ENCODE measurements around the gene NAA35.
"Not testable (repeated sequence)": the region's sequence is repeated elsewhere in the genome, so short reads cannot be mapped to it uniquely, and the experiment has no call there.

NAA35 gene

DNA sequence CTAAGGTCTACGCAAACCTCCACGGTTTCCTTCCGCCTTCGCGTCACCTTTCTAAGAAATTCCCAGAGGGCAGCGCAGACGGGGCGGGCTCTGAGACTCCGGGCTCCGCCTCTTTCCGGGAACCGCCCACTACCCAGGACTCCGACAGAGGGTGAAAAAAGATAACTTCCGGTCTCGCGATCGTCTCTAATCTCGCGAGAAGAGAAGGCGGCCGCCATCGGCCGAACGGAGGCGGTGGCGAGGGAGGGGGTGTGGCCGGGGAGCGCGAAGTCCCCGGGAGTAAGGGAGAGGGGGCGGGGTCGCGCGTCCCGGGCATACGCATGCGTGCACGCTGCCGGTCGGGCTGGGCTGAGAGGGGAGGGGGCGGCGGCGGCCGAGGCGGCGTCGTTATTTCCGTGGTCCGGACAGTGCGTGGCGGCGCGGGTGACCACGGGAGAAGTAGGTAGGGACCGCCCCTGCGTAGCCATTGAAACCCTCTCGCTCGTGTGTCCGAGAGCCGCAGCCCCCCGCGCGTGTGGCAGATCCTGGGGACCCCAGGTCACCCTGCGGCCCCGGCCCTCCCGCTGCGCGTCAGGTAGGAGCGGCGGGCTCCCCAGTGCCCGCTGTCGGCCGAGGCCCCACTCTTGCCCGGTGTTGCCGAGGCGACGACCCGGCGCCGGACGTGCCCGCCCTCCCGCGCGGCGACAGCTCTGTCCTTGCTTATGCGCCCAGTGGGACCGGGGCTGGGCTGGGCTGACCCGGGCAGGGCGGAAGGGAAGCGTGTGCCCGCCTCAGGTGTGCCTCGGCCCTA, at the start of gene NAA35:
NAA35 (plus strand) TSS at position 315 of the 790 bp plus-strand sequence. CDS start 1,014 bp downstream, outside the sequence.
- DNase-seq: peak; percentile 98 to 99

DNA sequence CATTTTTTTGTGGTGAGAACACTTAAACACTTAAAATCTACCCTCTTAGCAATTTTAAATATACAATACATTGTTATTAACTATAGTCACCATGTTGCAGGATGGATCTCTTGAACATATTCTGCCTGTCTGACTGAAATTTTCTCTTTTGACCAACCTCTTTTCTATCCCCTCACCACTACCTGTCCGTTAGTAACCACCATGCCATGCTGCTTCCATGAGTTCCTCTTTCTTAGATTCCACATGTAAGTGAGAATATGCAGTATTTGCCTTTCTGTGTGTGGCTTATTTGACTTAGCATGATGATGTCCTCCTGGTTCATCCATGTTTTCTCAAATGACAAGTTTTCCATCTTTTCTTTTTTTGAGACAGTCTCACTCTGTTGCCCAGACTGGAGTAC, 48.5 kb upstream of the NAA35 start:
- DNase-seq: no peak

DNA sequence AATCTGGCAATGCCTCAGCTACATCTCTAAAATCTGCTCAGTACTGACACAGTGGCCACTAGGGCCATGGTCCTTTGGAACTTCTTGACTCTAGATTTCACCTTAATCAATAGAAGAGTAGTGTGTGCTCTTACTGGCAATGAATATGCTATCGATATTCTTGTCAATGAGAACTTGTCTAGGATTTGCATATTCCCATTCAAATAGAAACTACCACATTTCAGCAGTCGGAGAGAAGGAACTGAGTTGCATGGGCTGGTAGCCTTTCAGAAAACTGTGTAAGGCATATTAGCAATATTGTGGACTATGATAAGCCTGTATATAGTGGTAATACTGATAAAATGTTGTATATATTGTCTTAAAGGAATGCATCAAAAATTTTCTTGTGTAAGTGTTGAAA, 45.3 kb upstream of the NAA35 start:
- no peak for DNase-seq

DNA sequence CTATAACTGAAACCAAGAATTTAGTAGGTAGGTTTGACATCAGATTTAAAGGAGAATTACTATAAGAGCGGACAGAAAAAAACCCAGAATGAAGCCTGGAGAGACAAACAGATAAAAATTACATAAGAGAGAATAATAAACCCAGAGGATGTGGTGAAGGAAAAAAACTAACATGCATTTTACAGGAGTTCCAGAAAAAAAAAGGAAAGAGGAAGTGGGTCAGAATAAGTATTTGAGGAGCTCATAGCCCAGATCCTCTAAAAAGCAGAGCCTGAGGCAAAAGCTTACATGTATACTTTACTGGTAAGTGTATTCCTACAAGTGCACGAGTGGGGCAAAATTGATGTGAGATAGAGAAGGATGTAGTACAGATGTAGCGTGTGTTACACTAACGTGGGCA, 43.1 kb upstream of the NAA35 start:
- DNase-seq: no peak

DNA sequence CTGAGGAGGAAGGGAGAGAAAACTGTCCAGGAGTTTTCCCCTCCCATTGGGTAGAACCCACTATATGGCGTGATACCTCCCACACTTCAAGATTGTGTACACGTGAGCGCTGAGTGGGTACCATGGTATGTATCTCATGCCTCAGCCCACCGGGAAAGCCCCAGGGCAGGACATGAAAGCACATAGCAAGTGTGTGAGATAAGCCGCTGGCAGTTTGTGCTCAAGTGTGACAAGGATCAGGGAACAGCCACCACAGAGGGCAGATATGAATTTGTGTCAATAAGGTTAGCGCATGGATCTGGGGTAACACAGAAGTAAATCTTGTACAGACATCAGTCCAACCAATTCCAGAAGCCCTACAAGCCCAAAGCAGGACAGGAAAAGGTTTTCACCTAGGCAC, 42.6 kb upstream of the NAA35 start:
- no peak for DNase-seq

DNA sequence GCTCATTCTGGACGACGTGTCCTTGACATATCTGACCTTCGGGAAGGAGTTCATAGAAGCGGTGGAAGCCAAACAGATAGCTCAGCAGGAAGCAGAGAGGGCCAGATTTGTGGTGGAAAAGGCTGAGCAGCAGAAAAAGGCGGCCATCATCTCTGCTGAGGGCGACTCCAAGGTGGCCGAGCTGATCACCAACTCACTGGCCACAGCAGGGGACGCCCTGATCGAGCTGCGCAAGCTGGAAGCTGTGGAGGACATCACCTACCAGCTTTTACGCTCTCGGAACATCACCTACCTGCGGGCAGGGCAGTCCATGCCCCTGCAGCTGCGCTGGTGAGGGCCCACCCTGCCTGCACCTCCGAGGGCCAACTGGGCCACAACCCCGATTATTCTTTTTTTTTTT, 41.6 kb upstream of the NAA35 start:
- DNase-seq: no peak

DNA sequence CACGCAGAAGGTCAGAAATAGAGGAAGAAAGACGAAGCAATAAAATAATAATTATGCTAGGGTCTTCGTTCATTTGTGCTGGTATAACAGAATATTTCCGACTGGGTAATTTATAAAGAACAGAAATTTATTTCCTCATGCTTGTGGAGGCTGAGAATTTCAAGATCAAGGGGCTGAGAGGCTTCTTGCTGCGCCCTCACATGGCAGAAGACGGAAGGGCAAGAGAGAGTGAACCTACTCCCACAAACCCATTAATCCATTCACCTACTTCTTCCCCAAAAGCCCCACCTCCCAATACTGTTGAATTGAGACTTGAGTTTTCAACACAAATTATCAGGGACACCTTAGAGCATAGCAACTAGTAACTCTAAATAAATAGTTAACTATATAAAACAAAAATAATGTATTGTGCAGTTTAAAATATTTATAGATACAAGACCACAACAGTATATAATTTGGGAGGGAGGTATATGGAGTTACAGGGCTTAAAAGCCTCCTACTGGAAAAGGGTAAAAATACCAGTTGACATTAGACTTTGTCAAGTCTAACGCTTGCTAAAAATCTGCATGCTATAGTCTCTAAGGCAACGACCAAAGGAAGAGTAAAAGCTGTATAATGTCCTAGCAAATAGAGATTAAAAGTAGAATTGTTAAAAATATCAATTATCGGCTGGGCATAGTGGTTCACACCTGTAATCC, 40.3 kb upstream of the NAA35 start:
- DNase-seq: peak; percentile 4 to 20

DNA sequence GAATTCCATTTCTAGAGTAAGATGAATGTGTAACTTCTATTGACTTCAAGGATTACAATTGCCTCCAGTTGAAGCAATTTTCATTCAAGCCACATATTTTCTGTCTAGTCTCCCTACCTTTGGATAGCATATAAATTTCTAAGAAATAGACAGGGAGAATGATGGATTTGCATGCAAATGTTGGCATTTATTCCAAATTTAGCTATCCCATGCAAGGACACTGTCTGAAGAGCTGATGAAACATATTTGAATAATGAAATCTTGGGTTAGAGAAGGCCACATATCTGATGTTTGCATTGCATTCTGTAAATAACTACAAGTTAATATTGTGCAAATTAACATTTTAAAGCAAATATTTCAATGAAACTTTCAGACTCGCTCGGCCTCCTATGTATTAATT, 36.0 kb upstream of the NAA35 start:
- DNase-seq: no peak

DNA sequence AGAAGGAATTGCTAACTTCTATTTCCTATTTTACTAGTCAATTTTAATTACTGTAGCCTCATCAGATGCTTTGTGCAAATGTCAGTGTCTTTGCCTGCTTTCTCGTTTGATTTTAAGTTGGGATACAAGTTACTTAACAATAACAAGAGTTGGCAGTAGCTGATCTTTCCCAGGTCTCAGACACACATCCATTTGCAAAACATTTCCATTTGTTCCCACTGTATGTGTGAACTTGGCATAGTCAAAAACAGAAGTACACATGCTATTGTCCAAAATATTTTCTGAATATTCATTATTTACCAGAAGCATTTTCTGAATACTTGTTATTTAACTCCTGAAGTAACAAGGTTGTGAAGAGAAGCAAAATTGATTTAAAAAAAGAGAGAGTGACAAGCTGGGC, 35.0 kb upstream of the NAA35 start:
- DNase-seq: no peak

DNA sequence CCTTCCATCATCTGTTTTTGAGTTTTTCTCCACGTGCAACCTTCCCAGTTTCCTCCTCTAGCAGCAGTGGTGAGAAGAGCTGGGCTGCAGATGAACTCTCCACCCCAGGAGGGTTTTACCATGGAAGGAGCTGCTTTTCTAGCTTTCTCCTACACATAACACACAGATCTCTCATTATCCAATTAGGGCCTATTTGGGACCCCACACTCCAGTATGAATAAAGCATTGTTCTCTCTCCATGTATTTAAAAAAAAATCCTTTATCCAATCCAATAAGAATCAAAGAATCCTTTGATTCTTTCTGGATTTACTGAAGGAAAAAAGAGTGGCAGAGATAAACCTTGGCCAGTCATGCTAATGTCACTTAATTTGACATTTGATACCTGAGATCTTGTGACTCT, 31.6 kb upstream of the NAA35 start:
- DNase-seq: no peak

DNA sequence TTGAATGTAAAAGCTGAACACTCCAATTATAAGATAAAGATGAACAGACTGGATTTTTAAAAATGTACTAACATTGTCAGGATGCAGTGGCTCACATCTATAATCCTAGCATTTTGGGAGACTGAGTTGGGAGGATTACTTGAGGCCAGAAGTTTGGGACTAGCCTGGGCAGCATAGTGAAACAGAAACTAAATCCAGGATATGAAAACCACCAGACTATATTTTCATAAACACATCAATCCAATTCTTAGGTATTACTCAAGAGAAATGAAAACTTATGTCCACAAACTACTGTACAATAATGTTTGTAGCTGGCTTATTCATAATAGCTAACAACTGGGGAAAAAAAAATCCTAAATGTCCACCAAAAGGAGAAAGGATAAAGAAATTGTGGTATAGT, 26.8 kb upstream of the NAA35 start:
- no peak for DNase-seq

DNA sequence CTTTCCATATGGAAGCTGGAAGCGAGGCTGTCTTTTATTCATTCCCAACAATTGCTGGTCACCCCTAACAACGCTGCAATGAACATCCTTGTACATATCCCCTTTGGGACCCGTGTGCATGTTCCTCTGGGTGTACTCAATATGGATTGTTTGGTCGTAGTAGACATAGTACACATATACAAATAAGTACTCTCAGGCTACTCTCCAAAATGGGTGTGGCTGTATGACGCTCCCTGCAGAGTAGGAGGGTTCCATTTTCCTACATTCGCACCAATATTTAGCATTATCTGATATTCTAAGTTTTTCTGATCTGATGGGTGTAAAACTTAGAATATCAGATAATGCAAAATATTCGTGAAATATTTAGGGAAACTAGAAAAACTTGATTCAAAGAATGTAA, 23.2 kb upstream of the NAA35 start:
- no peak for DNase-seq

DNA sequence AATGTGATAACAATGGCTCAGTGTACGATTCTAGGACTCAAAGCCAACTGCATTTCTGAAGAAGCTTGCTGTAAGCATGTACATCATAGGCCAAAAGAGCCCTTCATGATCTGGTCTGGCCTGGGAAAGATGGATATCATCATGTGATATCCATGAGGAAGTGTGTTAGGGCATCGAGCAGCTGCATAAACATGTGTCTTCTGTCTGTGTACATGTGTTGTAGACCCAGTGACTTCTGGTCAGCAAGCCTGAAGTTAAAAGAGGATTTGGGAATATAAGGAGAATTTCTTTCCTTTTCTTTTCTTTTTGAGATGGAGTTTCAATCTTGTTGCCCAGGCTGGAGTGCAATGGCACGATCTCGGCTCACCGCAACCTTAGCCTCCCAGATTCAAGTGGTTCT, 15.5 kb upstream of the NAA35 start:
- DNase-seq: no peak

DNA sequence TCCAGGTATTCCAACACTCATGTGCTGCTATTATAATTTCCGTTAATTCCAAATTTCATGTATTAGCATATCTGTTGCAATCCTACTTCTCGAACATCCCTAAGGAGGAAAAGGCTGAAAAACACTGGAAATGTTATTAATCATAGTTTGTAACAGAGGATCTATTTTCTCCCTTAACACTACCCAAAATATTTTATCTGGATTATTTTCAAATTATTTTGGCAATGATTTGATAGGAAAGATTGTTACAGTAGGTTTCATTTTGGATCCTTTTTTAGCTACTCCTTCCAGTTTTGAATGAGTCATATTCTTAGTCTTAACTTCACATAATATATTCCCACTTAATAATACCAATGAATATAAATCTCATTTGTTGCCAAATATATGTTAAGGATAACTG, 13.9 kb upstream of the NAA35 start:
- no peak for DNase-seq

DNA sequence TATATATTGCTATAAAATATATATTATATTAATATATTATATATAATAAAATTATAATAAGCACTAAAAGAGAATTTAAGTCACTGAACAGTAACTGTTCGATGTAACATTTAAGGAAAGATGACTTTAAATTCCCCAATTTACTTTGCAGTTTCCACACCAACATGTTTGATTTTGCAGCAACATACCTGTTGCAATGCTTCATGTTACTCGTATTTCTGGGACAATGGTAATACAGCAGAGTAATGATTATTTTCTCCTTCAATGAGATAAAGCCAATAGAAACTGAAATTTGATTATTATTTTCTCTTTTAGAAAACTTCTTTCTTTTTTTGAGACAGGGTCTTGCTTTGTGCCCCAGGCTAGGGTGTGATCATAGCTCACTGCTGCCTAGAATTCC, 9.5 kb upstream of the NAA35 start:
- DNase-seq: no peak

DNA sequence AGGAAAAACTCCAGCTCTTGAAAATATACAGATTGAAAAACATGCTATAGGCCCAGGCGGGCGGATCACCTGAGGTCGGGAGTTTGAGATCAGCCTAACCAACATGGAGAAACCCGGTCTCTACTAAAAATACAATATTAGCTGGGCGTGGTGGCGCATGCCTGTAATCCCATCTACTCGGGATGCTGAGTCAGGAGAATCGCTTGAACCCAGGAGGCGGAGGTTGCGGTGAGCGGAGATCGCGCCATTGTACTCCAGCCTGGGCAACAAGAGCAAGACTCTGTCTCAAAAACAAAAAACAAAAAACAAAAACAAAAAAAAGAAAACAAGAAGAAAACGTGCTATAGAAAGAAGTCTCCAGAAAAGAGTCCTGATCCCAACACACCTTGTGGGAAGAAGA, 5.0 kb upstream of the NAA35 start:
- DNase-seq: not testable (repeated sequence)

DNA sequence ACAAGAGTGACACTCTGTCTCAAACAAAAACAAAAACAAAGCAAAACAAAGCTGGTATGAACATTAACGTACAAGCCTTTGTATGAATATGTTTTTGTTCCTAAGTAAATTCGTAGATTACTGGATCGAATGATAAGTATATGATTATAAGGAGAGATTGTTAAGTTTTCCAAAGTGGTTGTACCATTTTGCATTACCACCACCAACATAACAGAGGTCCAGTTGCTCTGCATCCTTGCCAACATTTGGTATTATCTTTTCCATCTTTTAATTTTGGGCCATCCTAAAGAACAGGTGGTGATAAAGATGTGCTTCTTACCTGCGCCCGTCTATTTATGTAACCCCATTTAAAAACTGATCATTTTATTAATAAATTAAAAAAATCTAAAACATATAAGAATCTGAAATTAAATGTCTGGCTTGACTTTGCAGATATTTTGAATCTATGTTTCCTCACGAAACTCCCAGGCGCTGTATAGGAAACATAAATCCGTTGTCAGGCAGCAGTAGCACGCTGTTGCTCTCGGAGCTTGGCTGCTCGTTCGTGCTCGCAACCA, 593 bp upstream of the NAA35 start:
- no peak for DNase-seq

DNA sequence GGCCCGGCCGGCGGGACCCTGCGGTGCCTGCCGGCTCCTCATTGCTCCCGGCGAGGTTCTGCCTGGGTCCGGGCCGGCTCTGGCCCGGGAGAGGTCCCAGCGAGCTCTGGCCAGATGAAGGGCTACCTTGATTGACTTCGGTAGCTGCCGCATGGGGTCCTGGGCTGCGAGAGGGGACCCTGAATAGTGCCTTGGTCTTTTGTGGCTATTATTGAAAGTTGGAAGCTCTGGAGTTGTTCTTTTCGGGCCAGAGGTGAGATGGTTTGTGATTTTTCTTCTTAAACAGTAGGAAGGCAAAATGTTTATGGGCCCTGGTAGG, 635 bp downstream of the NAA35 start:
- no peak for DNase-seq

DNA sequence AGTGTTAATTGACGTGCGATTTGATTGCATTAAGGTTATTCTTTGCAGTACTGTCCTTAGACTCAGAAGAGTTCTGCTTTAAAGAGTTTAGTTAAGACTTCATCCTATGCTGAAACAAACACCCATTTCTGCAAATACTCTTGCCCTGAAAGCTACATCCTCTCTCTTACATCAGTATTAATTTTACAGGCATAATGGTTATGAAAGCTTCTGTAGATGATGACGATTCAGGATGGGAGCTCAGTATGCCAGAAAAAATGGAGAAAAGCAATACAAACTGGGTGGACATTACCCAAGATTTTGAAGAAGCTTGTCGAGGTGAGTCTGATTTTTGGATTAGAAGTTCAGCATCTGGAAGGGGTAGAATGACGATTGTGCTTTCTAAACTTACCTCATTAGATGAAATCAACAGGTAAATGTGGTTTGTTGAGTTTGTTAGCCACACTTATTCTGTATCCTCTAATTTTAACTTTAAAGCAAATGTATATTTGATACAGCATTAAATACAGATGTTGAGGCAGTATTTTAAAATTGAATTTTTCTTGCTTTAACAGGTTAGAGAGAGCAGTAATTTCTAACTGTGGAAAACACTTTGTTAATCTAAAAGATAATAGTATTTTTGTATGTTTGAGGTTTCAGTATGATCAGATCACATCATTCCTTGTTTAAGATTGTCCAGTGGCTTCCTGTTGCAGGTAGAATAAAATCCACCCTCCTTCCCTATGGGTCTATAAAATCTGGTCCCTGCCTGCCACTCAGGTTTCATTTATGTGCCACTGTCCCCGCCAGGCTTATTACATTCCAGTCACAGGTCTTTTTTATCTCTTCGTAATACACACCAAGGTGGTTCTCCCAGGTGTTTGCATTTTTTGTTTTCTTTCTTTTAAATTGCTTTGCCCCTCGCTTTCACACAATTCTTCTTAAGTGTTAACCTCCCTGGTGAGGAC, 1.3 kb downstream of the NAA35 start:
- DNase-seq: no peak

DNA sequence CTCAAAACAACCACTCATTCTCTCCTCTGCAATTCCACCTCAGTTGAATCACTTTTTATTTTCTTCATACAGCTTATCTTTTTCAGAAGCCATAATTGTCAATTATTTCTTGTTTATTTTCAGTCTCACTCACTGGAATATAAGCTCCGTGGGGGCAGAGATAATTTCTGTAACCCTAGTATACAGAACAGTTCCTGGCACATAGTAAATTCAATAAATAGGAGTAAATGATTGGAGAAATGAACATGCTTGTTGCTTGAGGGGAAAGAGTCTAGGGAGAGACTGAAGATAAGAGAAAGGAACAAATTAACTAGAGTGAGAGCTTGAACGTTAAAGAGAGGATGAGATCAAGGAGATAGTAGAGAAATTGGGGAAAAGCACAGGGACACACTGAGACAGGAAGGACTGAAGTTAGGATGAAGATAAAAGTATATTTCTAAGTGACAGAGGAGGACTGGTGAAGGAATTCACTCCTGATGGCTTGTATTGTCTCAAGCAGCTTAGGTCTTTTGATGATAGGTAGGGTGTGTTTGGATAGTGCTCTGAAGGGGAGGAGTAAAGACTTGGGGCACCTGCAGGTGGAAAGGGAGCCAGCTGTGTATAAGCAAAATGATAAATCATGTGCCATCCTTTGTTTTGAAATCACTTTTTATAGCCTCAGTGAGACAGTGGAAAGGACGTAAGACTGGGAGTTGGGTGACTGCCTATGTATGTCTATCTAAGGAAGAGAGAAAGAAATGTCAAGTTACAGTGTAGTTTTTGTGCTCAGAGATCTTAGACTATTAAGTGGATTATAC, 2.2 kb downstream of the NAA35 start:
- no peak for DNase-seq

DNA sequence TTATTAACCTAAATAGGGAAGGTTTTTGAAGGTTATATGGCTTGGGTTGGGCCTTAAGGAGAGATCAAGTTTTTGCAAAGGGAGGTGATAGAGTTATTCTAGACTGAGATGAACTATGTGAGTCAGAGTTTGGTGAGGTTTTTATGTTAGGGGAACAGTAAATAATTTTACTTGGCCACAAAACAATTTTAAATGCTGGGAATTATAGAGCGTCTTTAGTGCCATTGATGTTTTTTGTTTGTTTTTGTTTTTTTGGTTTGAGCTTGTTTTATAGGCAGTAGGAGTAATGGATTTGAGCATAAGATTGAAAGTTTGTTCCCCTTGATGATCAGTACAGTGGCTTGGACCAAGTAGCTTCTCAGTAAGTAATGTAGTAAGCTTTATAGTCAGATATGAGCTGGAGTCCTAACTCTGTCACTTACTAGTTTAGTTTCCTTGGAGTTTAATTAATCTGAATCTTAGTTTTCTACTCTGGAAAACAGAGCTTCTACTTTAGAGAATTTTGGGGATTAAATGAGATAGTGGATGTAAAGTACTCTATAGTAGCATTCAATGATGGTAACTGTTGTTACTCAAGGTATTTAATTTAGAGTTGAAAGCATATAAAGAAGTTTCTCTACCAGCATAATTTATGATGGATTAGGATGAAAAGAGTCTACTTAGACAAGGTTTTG, 2.9 kb downstream of the NAA35 start:
- DNase-seq: no peak

DNA sequence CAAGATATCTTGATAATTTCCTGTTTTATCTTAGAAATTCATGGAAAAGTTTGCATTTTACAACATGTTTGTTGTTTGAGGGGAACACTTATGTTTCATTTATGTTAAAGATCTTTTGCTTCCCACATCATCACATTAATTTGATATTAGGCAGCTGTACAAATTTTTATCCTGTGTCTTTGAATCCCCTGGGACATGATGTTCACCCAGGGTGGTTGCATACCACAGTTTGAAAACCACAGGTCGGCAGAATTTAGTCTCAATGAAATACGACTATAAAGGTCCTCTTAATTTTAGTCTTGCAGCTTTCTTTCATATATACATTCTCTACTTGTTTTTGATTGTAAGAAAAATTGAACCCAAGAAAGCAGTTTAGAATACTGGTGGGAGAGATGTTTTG, 3.7 kb downstream of the NAA35 start:
- no peak for DNase-seq
